NK-92 (cell line): ENCODE measurements around the gene B3GNT4.
"Not testable (repeated sequence)": the region's sequence is repeated elsewhere in the genome, so short reads cannot be mapped to it uniquely, and the experiment has no call there.

ENCODE experiments used
- DNase-seq: peaks from one replicate; lab custom pipeline; 2025; ENCODE audit not compliant: unreplicated experiment; lab: John Stamatoyannopoulos, UW

The B3GNT4 gene

DNA sequence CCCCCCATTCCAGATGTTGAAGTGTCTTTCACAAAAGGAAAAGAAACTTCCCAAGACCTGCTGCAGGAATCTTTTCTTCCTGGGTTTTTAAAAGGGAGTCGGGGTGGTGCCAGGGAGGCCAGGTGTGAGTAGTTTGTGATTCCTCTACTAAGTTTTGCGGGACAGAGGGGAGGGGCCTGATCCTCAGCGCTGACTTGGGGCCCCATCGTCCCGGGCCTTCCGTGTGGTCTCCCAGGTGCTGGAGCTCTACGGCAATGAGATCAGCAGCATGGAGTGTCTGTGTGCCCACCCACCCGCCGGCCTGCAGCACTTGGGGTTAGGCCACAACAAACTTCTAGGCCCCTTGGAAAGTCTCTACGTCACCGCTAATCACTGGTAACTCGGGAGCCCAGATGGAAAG is 16.0 kb upstream of the B3GNT4 start:
- DNase-seq, result no peak

DNA sequence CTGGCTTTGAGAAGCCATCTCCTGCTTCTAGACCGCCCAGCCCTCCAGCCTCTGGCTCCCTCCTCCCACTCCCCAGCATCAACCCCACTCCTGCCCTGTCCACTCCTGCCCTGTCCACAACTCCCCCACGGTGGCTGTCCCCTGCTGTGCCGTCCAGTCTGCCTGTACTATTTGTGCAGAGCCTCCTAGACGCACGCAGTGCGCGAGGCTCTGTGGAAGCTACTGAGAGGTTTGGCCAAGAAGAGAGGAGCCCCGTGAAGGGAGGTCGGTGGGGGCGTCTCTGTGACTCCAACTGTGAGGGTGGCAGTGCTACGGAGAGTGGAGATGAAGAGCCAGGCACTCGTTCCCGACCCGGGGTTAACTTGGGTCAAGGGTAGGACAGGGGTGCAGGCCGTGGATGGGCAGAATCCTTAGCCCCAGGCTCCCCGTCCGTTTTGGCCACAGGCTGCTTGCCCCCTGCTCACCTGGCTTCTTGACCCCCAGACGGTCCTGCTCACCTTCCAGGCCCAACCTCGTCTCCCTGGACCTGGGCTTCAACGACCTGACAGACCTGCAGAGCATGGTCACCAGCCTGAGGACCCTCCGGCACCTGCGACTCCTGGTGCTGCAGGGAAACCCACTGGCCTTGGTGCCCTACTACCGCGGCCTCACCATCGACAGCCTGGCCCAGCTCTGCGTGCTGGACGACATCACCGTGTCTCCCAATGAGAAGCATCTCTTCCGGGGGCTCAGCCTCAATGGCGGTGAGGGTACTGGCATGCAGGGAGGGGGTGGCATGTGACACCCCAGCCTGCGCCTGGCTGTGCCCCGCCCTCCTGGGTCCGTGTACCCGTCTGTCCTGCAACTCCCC is 13.7 kb upstream of the B3GNT4 start:
- no peak for DNase-seq

DNA sequence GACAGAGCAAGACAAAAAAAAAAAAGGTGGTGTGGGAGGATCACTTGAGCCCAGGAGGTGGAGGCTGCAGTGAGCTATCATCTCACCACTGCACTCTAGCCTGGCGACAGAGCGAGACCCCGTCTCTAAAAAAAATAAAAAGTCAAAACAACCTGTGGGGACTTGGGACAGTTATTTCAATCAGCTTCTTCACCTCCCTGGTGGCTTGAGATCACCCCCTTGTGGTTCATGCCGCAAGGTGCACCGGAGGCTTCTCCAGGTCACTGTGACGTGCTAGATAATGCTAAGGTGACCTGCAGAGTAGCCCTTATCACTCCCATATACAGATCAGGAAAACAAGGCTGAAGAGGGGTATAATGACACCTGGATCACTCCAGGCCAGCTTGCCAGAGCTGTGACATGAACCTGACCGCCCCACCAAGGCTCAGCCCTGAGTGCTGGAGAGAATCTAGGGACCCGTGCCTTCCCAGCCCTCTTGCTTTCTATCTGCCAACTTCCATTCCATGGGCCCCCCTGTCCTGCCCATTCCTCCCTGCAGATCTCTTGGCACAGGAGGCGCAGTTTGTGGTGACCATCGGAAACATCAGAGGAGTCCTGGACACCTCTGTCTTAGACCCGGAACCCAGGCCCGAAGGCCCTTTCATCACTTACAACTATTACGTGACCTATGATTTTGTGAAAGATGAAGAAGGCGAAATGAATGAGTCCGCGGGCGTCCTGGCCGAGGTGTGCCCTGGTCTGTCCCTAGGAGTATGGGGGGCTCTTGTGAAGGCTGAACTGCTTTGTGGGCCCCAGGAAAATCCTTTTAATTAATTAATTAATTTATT is 12.5 kb upstream of the B3GNT4 start:
- DNase-seq, result peak; percentile 3

DNA sequence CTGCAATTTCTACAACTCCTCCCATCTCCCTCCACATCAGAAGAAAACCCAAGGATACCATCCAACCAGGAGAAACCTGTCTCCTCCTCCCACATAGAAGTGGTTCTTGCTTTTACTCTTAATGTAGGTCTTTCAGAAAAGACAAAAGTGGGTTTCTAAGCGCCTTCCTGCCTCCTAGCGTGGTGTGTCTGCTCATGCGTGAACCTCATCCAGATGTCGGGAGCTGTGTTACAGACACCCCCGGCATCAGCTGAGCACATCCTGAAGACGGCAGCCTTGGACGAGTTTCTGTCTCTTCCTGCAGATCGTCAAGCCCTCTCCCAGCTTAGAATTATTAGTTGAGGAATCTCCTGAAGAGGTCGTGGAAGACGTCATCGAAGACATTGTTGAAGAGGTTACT is 11.1 kb upstream of the B3GNT4 start:
- DNase-seq, result no peak

- no peak for DNase-seq
Measured at GRCh38 chr12:122194804-122195203, 8.7 kb upstream of the B3GNT4 start.

- DNase-seq, result no peak
Measured at GRCh38 chr12:122195405-122195804, 8.1 kb upstream of the B3GNT4 start.

- DNase-seq, result no peak
Measured at GRCh38 chr12:122197612-122197966, 5.9 kb upstream of the B3GNT4 start.

DNA sequence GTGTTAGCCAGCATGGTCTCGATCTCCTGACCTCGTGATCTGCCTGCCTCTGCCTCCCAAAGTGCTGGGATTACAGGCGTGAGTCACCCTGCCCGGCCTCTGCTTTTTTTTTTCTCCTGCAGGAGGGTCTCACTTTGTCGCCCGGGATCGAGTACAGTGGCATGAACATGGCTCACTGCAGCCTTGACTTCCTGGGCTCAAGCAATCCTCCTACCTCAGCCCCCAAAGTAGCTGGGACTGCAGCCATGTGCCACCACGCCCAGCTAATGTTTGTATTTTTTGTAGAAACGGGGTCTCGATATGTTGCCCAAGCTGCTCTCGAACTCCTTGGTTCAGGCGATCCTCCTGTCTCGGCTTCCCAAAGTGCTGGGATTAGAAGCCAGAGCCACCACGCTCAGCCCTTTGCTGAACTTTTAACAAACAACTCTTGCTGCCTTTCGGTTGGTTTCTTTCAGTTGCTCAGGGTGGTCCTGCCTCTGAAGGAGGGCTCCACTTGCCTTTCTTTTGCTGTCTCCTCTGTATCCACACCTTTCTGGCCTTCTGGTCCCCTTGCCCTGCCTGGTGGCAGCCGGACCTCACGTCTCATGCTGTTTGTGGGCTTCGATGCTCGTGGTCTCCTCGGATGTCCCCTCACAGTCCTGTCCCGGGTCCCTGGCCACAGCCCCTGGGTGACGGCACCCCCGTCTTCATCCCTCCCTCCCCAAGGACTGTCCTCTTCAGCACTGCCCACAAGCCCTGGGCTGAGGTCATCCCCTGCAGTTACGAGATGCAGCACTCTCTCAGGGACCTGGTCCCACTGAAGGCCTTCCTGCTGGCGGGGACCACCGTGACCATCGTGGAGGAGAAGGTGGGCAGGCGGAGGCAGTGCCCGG is 3.8 kb upstream of the B3GNT4 start:
- DNase-seq, result no peak

DNA sequence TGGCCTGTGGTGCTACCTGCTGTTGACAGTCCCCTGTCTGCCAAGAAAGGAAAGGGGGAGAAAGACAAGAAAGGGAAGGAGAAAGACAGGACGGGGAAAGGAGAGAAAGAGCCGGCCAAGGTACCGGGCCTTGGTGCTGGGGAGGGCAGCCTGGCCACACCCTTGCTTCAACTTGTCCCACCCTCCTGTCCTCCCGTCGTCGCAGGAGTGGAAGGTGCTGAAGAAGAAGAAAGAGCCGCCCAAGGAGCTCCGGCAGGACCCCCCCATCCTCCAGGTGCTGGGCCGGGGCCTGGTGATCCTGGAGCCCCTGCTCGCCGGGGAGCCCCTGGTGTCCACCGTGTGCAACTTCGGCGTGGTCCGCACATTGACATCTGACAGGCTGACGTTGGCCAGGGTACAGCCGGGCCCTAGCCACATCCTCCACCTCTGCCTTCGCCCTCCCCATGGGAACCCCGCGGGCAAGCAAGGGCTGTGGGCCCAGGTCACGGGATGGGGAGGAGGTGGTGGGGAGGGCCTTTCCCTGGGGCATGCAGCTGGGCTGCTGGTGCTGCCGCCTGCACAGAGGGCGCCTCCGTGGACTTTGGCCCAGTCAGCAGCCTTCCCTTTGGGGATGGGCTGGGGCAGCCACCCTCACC is 2.9 kb upstream of the B3GNT4 start:
- DNase-seq, result no peak

DNA sequence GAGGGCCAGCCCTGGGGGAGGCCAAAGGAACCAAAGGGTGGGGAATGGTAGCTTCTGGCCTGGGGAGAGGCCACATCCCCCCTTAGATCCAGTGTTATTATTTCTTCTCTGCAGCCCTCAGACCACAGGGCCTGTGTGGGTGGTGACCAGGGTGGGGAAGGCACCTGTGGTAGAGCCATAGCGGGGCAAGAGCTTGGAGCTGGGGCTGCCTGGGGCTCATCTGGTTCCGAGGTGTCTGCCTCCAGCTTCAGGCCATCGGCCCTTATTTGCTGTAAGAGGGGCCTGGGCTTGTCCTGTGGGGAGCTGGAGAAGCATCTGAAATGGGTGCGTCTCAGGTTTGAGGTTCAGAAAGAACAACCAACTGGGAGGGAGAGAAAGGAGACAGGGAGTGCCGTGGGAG is 2.1 kb upstream of the B3GNT4 start:
- no peak for DNase-seq

GRCh38 chr12:122202017-122202416 is 1.5 kb upstream of the B3GNT4 start:
- DNase-seq, result no peak

GRCh38 chr12:122202811-122203210 is 698 bp upstream of the B3GNT4 start:
- DNase-seq, result not testable (repeated sequence)

DNA sequence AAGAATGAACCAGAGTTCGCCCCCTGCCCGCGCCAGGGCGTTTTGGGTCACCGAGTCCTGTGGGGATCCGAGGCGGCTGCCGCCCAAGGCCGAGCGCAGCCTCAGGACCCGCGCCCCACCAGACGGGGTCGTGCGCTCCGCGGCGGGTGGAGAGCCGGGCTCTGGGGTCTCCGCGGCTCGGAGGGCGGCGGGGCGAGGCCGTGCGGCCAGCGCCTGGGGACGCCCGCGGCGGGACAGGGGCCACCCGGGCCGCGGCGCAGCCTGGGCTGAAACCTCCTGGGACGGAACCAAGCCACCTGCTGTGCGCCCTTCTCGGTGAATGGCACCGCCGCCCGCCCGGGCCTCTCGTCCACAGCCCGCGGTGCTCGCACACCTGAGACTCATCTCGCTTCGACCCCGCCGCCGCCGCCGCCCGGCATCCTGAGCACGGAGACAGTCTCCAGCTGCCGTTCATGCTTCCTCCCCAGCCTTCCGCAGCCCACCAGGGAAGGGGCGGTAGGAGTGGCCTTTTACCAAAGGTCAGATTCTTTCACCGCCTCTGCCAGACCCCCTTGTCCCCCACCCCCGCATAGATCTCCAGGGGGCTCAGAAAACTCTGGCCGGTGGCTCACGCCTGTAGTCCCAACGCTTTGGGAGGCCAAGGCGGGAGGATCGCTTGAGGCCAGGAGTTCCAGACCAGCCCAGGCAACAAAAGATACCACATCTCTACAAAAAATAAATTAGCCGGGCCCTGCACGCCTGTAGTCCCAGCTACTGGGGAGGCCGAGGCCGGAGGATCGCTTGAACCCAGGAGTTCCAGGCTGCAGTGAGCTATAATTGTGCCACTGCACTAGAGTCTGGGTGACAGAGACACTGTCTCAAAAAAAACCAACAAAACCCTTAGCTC is 901 bp downstream of the B3GNT4 start:
- no peak for DNase-seq

GRCh38 chr12:122205053-122205925 is 1.8 kb downstream of the B3GNT4 start:
- DNase-seq, result no peak

DNA sequence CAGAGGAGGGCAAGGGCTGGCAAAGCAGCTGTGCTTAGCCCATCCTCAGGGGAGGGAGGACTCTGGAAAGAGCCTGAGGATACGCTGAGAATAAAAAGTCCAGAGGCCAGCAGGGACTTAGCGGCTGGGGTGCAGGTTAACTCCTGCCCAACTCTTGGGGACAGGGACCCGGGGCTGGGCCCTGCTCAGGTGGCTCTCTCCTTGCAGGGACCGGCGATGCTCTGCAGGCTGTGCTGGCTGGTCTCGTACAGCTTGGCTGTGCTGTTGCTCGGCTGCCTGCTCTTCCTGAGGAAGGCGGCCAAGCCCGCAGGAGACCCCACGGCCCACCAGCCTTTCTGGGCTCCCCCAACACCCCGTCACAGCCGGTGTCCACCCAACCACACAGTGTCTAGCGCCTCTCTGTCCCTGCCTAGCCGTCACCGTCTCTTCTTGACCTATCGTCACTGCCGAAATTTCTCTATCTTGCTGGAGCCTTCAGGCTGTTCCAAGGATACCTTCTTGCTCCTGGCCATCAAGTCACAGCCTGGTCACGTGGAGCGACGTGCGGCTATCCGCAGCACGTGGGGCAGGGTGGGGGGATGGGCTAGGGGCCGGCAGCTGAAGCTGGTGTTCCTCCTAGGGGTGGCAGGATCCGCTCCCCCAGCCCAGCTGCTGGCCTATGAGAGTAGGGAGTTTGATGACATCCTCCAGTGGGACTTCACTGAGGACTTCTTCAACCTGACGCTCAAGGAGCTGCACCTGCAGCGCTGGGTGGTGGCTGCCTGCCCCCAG is 2.8 kb downstream of the B3GNT4 start:
- DNase-seq, result no peak

- no peak for DNase-seq
Measured at GRCh38 chr12:122206976-122207375, 3.5 kb downstream of the B3GNT4 start.

DNA sequence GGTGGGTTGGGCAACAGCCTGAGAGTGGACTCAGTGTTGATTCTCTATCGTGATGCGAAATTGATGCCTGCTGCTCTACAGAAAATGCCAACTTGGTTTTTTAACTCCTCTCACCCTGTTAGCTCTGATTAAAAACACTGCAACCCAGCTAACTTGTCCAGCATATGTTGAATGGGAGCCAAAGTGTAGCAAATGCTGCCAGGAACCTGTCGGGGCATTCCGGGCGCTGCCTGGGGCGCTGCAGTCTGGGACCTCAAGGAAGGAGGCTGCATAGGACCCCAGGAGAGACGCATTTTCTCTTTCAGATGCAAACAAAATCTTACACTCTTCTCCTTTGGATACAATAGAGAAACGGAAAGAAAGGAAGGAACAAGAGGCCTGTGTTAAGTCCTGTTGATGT is 3.9 kb downstream of the B3GNT4 start:
- no peak for DNase-seq
